CD14-positive monocyte (primary cell): ENCODE measurements around the gene ZNF335. TPM values are rescaled to one million over a fixed set of nuclear protein-coding genes. Genes with fewer than 3 reads are reported as not detected.

Source experiments
- DNase-seq, 3 donors: peaks; one replicate each; pipeline ENCODE4 v3.0.0-alpha.2; 2011 to 2022
- H2AFZ ChIP-seq: 2 replicates; pipeline ENCODE4 v1.6.0; 2012; ENCODE audit warnings: mild to moderate bottlenecking, low read depth, low read length, inconsistent platforms; ENCODE audit not compliant: insufficient read depth, poor library complexity, severe bottlenecking
- H3K27ac ChIP-seq, 2 donors: 1 replicate in 1 of 2; 2 replicates in 1 of 2; pipeline ENCODE4 v1.5.1; 2012 to 2013; ENCODE audit warnings: low read length in 2 of 2, control low read depth in 1 of 2, inconsistent platforms in 1 of 2, low read depth in 1 of 2, mild to moderate bottlenecking in 1 of 2
- H3K27me3 ChIP-seq, 2 donors: one replicate each; pipeline versions ENCODE4 v1.6.0 to v1.6.1; 2011 to 2013; ENCODE audit warnings: low read length in 2 of 2; ENCODE audit not compliant: control insufficient read depth in 2 of 2, insufficient read depth in 2 of 2
- H3K36me3 ChIP-seq, 2 donors: replicated peaks in 1 of 2; 1 replicate in 1 of 2; 2 replicates in 1 of 2; pipeline versions ENCODE4 v1.5.1 to v1.6.1; 2012 to 2013; ENCODE audit warnings: low read length in 2 of 2, control low read depth in 1 of 2, inconsistent platforms in 1 of 2, mild to moderate bottlenecking in 1 of 2; ENCODE audit not compliant: insufficient read depth in 2 of 2, control insufficient read depth in 1 of 2
- H3K4me1 ChIP-seq, 2 donors: 1 replicate in 1 of 2; 2 replicates in 1 of 2; pipeline versions ENCODE4 v1.5.1 to v1.6.1; 2012 to 2013; ENCODE audit warnings: low read length in 2 of 2, control low read depth in 1 of 2, inconsistent platforms in 1 of 2, mild to moderate bottlenecking in 1 of 2, moderate library complexity in 1 of 2; ENCODE audit not compliant: insufficient read depth in 2 of 2, control insufficient read depth in 1 of 2
- H3K4me2 ChIP-seq: replicated peaks from 2 replicates; pipeline ENCODE3; 2012; ENCODE audit warnings: low read length, moderate library complexity, mild to moderate bottlenecking; ENCODE audit not compliant: poor library complexity, severe bottlenecking; ENCODE audit errors: extremely low read depth
- H3K4me3 ChIP-seq, 3 experiments: fragments of 200-600 bp in 1 of 3; sonication (generic) in 1 of 3; replicated peaks in 1 of 3; 1 replicate in 2 of 3; 2 replicates in 1 of 3; pipeline ENCODE4 v1.5.1; 2011 to 2013; ENCODE audit warnings: low read length in 3 of 3, mild to moderate bottlenecking in 3 of 3, control low read depth in 2 of 3, low read depth in 2 of 3, inconsistent platforms in 1 of 3, moderate library complexity in 1 of 3
- H3K79me2 ChIP-seq: 2 replicates; pipeline ENCODE4 v1.6.0; 2012; ENCODE audit warnings: mild to moderate bottlenecking, control low read depth, inconsistent platforms, low read length, moderate library complexity; ENCODE audit not compliant: insufficient read depth
- H3K9ac ChIP-seq: 2 replicates; pipeline ENCODE4 v1.6.0; 2017; ENCODE audit warnings: low read length, mild to moderate bottlenecking; ENCODE audit not compliant: insufficient read depth, poor library complexity, severe bottlenecking
- H3K9me3 ChIP-seq, 2 donors: replicated peaks in 1 of 2; 1 replicate in 1 of 2; 2 replicates in 1 of 2; pipeline versions ENCODE4 v1.5.1 to v1.6.1; 2012 to 2013; ENCODE audit warnings: low read length in 2 of 2, control low read depth in 1 of 2; ENCODE audit not compliant: control insufficient read depth in 1 of 2, insufficient read depth in 1 of 2
- H4K20me1 ChIP-seq: 2 replicates; pipeline ENCODE4 v1.6.0; 2012; ENCODE audit warnings: mild to moderate bottlenecking, low read length, control low read depth, moderate library complexity; ENCODE audit not compliant: insufficient read depth
- H3K27ac Mint-ChIP-seq, 7 donors: one replicate each; pipeline ENCODE4 v1.8.0; 2020; ENCODE audit warnings: mild to moderate bottlenecking in 7 of 7, mixed read lengths in 7 of 7, moderate library complexity in 6 of 7, inconsistent platforms in 2 of 7
- H3K27me3 Mint-ChIP-seq, 3 donors: one replicate each; pipeline ENCODE4 v1.8.0; 2021 to 2022; ENCODE audit warnings: low read depth in 3 of 3, mild to moderate bottlenecking in 3 of 3, mixed read lengths in 3 of 3, moderate library complexity in 3 of 3, inconsistent platforms in 1 of 3
- H3K36me3 Mint-ChIP-seq, 2 donors: one replicate each; pipeline ENCODE4 v1.8.0; 2020; ENCODE audit warnings: mixed read lengths in 2 of 2, inconsistent platforms in 1 of 2, mild to moderate bottlenecking in 1 of 2
- H3K4me1 Mint-ChIP-seq: one replicate; pipeline ENCODE4 v1.8.0; 2020; ENCODE audit warnings: mild to moderate bottlenecking, mixed read lengths
- H3K4me3 Mint-ChIP-seq, 2 donors: one replicate each; pipeline ENCODE4 v1.8.0; 2020; ENCODE audit warnings: mild to moderate bottlenecking in 2 of 2, mixed read lengths in 2 of 2, moderate library complexity in 1 of 2
- H3K9me3 Mint-ChIP-seq, 7 donors: one replicate each; pipeline ENCODE4 v1.8.0; 2020 to 2022; ENCODE audit warnings: mixed read lengths in 7 of 7, mild to moderate bottlenecking in 6 of 7, moderate library complexity in 6 of 7, inconsistent platforms in 2 of 7
- WGBS: methylation state at CpG from one replicate; pipeline ENCODE4 v1.1.5; 2013; ENCODE audit warnings: missing lambda C conversion rate; ENCODE audit not compliant: insufficient coverage; 5-methylcytosine and 5-hydroxymethylcytosine counted together
- intact Hi-C, 2 donors: fragments of 100-400 bp; cut with micrococcal nuclease; formaldehyde crosslinking; loops; one replicate each; pipeline versions ENCODE4 v1.15.0 to v1.15.1; 2023
- polyA plus RNA-seq, 3 donors: library from polyadenylated mRNA; depleted of rRNA in 1 of 3; unstranded in 2 of 3; stranded (reverse) in 1 of 3; fragments of 300-500 nt in 2 of 3; fragments of >200 nt in 1 of 3; fragmentation: Illumina TruSeq in 2 of 3; gene quantifications; 1 replicate in 2 of 3; 2 replicates in 1 of 3; pipeline ENCODE4 v1.2.3, GENCODE V29; 2012 to 2021
- TF ChIP-seq, protein P1 (sequence below): fragments of 200-600 bp; IDR thresholded peaks from one replicate; pipeline ENCODE4 v1.8.0; 2022; ENCODE audit warnings: antibody characterized with exemption, mild to moderate bottlenecking

Gene ZNF335
- polyA plus RNA-seq, 3 donors = 2.7 to 39.6 (median 3.1) TPM

DNA sequence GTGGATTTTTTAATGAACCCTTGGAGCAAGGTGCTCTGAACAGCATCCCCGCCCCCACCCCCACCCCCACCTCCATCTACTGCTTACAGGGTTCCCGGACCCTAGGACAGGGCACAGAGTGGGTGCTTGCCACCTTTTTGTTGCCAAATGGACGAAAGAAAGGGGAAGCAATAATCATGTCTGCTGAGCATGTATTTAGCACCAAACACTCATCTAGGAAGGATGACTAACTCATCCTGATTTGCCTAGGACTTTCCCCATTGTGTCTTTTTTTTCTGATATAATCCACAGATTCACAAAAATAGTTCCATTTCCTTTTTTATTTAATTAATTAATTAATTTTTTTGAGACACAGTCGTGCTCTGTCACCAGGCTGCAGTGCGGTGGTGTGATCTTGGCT is 58.9 kb downstream of the ZNF335 start:
- no peak overlapping the region for H3K4me3 ChIP-seq
- Mint-ChIP-seq H3K36me3 (peaks cover 0 to 1% of the 10 kb centered on the region in 2 donors), H3K27ac (peak overlapping the region in 4 of 7 donors; percentile 41 to 81 (median 63)), H3K9me3 (peaks cover 0 to 3% (median 0%) of the 10 kb centered on the region in 7 donors), H3K27me3 (peaks cover 2 to 3% (median 3%) of the 10 kb centered on the region in 3 donors), H3K4me3 (peak overlapping the region; percentile 20 to 42), H3K4me1 (peaks cover 46% of the 10 kb centered on the region)
- H3K27me3 ChIP-seq = no peaks in the 10 kb centered on the region
- no peak overlapping the region for H2AFZ ChIP-seq
- H3K4me1 ChIP-seq = peaks cover 62 to 65% of the 10 kb centered on the region in 2 donors
- no peak overlapping the region for H3K4me2 ChIP-seq
- WGBS = 73% methylated on average over 2 of the region's 5 CpGs
- H3K9ac ChIP-seq = no peak overlapping the region
- no peaks in the 10 kb centered on the region for H3K9me3 ChIP-seq
- H3K36me3 ChIP-seq = no peaks in the 10 kb centered on the region
- H4K20me1 ChIP-seq = no peaks in the 10 kb centered on the region
- intact Hi-C loops = loop anchor here in 1 of 2 donors (5.0 kb wide), 2 partner anchors 59 to 94 kb away; partner anchors contain the start of genes MMP9 and ZNF335
- TF ChIP-seq, protein P1, sequence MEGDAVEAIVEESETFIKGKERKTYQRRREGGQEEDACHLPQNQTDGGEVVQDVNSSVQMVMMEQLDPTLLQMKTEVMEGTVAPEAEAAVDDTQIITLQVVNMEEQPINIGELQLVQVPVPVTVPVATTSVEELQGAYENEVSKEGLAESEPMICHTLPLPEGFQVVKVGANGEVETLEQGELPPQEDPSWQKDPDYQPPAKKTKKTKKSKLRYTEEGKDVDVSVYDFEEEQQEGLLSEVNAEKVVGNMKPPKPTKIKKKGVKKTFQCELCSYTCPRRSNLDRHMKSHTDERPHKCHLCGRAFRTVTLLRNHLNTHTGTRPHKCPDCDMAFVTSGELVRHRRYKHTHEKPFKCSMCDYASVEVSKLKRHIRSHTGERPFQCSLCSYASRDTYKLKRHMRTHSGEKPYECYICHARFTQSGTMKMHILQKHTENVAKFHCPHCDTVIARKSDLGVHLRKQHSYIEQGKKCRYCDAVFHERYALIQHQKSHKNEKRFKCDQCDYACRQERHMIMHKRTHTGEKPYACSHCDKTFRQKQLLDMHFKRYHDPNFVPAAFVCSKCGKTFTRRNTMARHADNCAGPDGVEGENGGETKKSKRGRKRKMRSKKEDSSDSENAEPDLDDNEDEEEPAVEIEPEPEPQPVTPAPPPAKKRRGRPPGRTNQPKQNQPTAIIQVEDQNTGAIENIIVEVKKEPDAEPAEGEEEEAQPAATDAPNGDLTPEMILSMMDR = no peak
- H3K27ac ChIP-seq = peak overlapping the region in 1 of 2 donors; percentile 35
- DNase-seq = peak; percentile 74 to 93 (median 89)
- no peaks in the 10 kb centered on the region for H3K79me2 ChIP-seq

DNA sequence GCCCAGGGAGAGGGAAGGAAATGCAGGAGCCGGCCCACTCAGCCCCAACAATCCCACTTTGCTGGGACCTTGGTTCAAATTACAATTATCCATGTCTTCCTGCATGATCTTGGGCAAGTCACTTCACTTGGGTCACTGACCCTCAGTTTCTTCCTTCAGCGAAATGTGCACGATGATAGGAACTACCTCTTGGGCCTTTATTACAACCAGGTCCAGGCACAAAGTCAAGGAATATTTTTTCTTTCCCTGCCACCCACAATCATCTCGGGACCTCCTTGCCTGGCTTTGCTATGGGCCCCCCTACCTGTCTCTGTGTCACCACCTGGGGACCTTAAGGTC is 59.7 kb downstream of the ZNF335 start:
- H3K36me3 Mint-ChIP-seq = peaks cover 0 to 1% of the 10 kb centered on the region in 2 donors
- DNase-seq = no peak
- peaks cover 2 to 3% (median 3%) of the 10 kb centered on the region in 3 donors for H3K27me3 Mint-ChIP-seq
- TF ChIP-seq, protein P1 = no peak
- Histone ChIP-seq H2AFZ (peak overlapping the region; percentile 87), H3K36me3 (no peaks in the 10 kb centered on the region), H3K4me2 (peak overlapping the region; percentile 86), H3K27ac (no peak overlapping the region), H3K4me1 (peaks cover 62 to 65% of the 10 kb centered on the region in 2 donors), H3K79me2 (no peaks in the 10 kb centered on the region), H3K27me3 (no peaks in the 10 kb centered on the region), H3K9ac (peak overlapping the region; percentile 68), H4K20me1 (no peaks in the 10 kb centered on the region), H3K4me3 (peak overlapping the region in 2 of 3 experiments; percentile 53 to 81), H3K9me3 (no peaks in the 10 kb centered on the region)
- 38% methylated on average over 4 of the region's 4 CpGs for WGBS
- peak overlapping the region; percentile 88 to 95 for H3K4me3 Mint-ChIP-seq
- peaks cover 0 to 3% (median 0%) of the 10 kb centered on the region in 7 donors for H3K9me3 Mint-ChIP-seq
- peaks cover 48% of the 10 kb centered on the region for H3K4me1 Mint-ChIP-seq
- peak overlapping the region in 4 of 7 donors; percentile 13 to 71 (median 32) for H3K27ac Mint-ChIP-seq
- intact Hi-C loops = loop anchor here in 1 of 2 donors (5.0 kb wide), 2 partner anchors 60 to 95 kb away; partner anchors contain the start of genes MMP9 and ZNF335
